H1 (cell line): Measurements from ENCODE around the gene CCNJ. TPM values are rescaled to one million over a fixed set of nuclear protein-coding genes. Genes with fewer than 3 reads are reported as not detected.

Experiments
- CTCF ChIA-PET: fragments of 300-600 bp; sonication (Branson Sonifier 250); formaldehyde crosslinking; loops from one replicate; lab custom pipeline; 2021; ENCODE audit not compliant: partially characterized antibody; lab: Charles Lee
- POLR2A ChIA-PET: fragments of 300-600 bp; sonication (Branson Sonifier 250); formaldehyde crosslinking; loops from one replicate; lab custom pipeline; 2021; ENCODE audit warnings: inconsistent platforms; ENCODE audit not compliant: partially characterized antibody; lab: Charles Lee
- DNase-seq, 2 experiments: peaks; one replicate each; pipeline versions ENCODE4 v3.0.0 to v3.0.0-alpha.2; 2010 to 2022; ENCODE audit warnings: low spot score in 2 of 2, low read depth in 1 of 2, mixed read lengths in 1 of 2
- FAIRE-seq: peaks from 2 replicates; lab custom pipeline; 2011; peaks lifted over from hg19 to GRCh38; lab: Jason Lieb, UNC
- H2AFZ ChIP-seq: 2 replicates; pipeline ENCODE4 v1.8.1; 2012; ENCODE audit warnings: low read length, inconsistent platforms
- H2AK5ac ChIP-seq: 2 replicates; pipeline ENCODE4 v1.6.1; 2013; ENCODE audit warnings: low read depth, low read length
- H2BK120ac ChIP-seq: replicated peaks from 2 replicates; pipeline ENCODE3; 2013; ENCODE audit warnings: low read depth, low read length, inconsistent platforms
- H2BK12ac ChIP-seq: 2 replicates; pipeline ENCODE4 v1.6.1; 2013; ENCODE audit warnings: low read depth, low read length
- H2BK15ac ChIP-seq: 2 replicates; pipeline ENCODE4 v1.6.1; 2013; ENCODE audit warnings: low read length
- H2BK20ac ChIP-seq: 2 replicates; pipeline ENCODE4 v1.6.1; 2013; ENCODE audit warnings: low read length
- H2BK5ac ChIP-seq: 2 replicates; pipeline ENCODE4 v1.6.1; 2013; ENCODE audit warnings: low read depth, low read length
- H3K14ac ChIP-seq: 2 replicates; pipeline ENCODE4 v1.6.1; 2013; ENCODE audit warnings: inconsistent platforms; ENCODE audit not compliant: insufficient read length
- H3K18ac ChIP-seq: 2 replicates; pipeline ENCODE4 v1.6.1; 2013; ENCODE audit warnings: low read length; ENCODE audit errors: extremely low read depth
- H3K23ac ChIP-seq: 2 replicates; pipeline ENCODE4 v1.6.1; 2013; ENCODE audit warnings: inconsistent platforms; ENCODE audit not compliant: insufficient read length
- H3K23me2 ChIP-seq: 2 replicates; pipeline ENCODE4 v1.6.1; 2013; ENCODE audit warnings: low read depth, low read length
- H3K27ac ChIP-seq: 2 replicates; pipeline ENCODE4 v1.6.1; 2011; ENCODE audit warnings: low read depth, low read length, inconsistent platforms
- H3K27me3 ChIP-seq, 4 experiments: replicated peaks in 1 of 4; 1 replicate in 1 of 4; 2 replicates in 3 of 4; pipeline versions ENCODE4 v1.6.1 to v1.8.1; 2011 to 2013; ENCODE audit warnings: low read length in 3 of 4, mild to moderate bottlenecking in 3 of 4, inconsistent platforms in 2 of 4, mixed read lengths in 2 of 4, moderate library complexity in 1 of 4; ENCODE audit not compliant: control insufficient read depth in 3 of 4, insufficient read depth in 3 of 4; ENCODE audit errors: extremely low read depth in 1 of 4
- H3K36me3 ChIP-seq, 4 experiments: 2 replicates each; pipeline versions ENCODE4 v1.6.1 to v1.8.1; 2011 to 2013; ENCODE audit warnings: mild to moderate bottlenecking in 4 of 4, low read length in 3 of 4, moderate library complexity in 2 of 4, control low read depth in 1 of 4, inconsistent platforms in 1 of 4; ENCODE audit not compliant: insufficient read depth in 4 of 4, control insufficient read depth in 2 of 4
- H3K4ac ChIP-seq: replicated peaks from 2 replicates; pipeline ENCODE3; 2013; ENCODE audit warnings: low read length, low read depth, mixed read lengths, inconsistent platforms; ENCODE audit not compliant: insufficient read length
- H3K4me1 ChIP-seq, 4 experiments: replicated peaks in 1 of 4; 1 replicate in 1 of 4; 2 replicates in 3 of 4; pipeline versions ENCODE4 v1.6.1 to v1.8.1; 2011 to 2013; ENCODE audit warnings: low read length in 3 of 4, inconsistent platforms in 2 of 4, mixed read lengths in 1 of 4; ENCODE audit not compliant: insufficient read depth in 4 of 4, control insufficient read depth in 3 of 4
- H3K4me2 ChIP-seq, 2 experiments: 2 replicates each; pipeline versions ENCODE4 v1.6.1 to v1.8.1; 2011 to 2013; ENCODE audit warnings: low read depth in 2 of 2, low read length in 2 of 2, control low read depth in 1 of 2, inconsistent platforms in 1 of 2, mild to moderate bottlenecking in 1 of 2; ENCODE audit not compliant: insufficient read depth in 1 of 2
- H3K4me3 ChIP-seq, 4 experiments: fragments of 200-600, 300-600 bp in 1 of 4; sonication (generic), shearing (Covaris generic), sonication (Bioruptor Twin) in 1 of 4; 2 replicates each; pipeline versions ENCODE4 v1.5.1 to v1.8.1; 2011 to 2016; ENCODE audit warnings: low read length in 4 of 4, low read depth in 3 of 4, control low read depth in 2 of 4, inconsistent platforms in 2 of 4, mild to moderate bottlenecking in 2 of 4, mixed read lengths in 1 of 4, moderate library complexity in 1 of 4; ENCODE audit not compliant: insufficient read depth in 2 of 4; ENCODE audit errors: extremely low read depth in 1 of 4
- H3K56ac ChIP-seq: replicated peaks from 2 replicates; pipeline ENCODE3; 2013; ENCODE audit warnings: low read depth, mild to moderate bottlenecking, mixed read lengths, low read length, inconsistent platforms; ENCODE audit not compliant: insufficient read length
- H3K79me1 ChIP-seq: 2 replicates; pipeline ENCODE4 v1.6.1; 2013; ENCODE audit warnings: low read depth, low read length, control low read depth
- H3K79me2 ChIP-seq, 2 experiments: 2 replicates each; pipeline versions ENCODE4 v1.6.1 to v1.8.1; 2012 to 2013; ENCODE audit warnings: low read length in 2 of 2, mild to moderate bottlenecking in 2 of 2, inconsistent platforms in 1 of 2; ENCODE audit not compliant: insufficient read depth in 2 of 2, control insufficient read depth in 1 of 2
- H3K9ac ChIP-seq, 4 experiments: replicated peaks in 1 of 4; 1 replicate in 1 of 4; 2 replicates in 3 of 4; pipeline versions ENCODE4 v1.6.1 to v1.8.1; 2011 to 2013; ENCODE audit warnings: low read depth in 3 of 4, low read length in 3 of 4, control low read depth in 2 of 4, mild to moderate bottlenecking in 2 of 4, moderate library complexity in 2 of 4, inconsistent platforms in 1 of 4; ENCODE audit errors: extremely low read depth in 1 of 4
- H3K9me3 ChIP-seq, 2 experiments: 2 replicates each; pipeline versions ENCODE4 v1.6.1 to v1.8.1; 2012 to 2013; ENCODE audit warnings: mild to moderate bottlenecking in 2 of 2, moderate library complexity in 2 of 2, control low read depth in 1 of 2, inconsistent platforms in 1 of 2, low read depth in 1 of 2, low read length in 1 of 2, mixed read lengths in 1 of 2; ENCODE audit not compliant: insufficient read depth in 2 of 2
- H4K20me1 ChIP-seq, 2 experiments: replicated peaks in 1 of 2; 2 replicates each; pipeline versions ENCODE3 to v1.8.1; 2011 to 2013; ENCODE audit warnings: inconsistent platforms in 2 of 2, low read length in 2 of 2, mild to moderate bottlenecking in 1 of 2; ENCODE audit not compliant: insufficient read depth in 2 of 2, control insufficient read depth in 1 of 2
- H4K5ac ChIP-seq: 2 replicates; pipeline ENCODE4 v1.6.1; 2013; ENCODE audit warnings: low read length, low read depth, mixed read lengths, inconsistent platforms; ENCODE audit not compliant: insufficient read length
- H4K8ac ChIP-seq: 2 replicates; pipeline ENCODE4 v1.8.0; 2013; ENCODE audit warnings: mild to moderate bottlenecking, moderate library complexity, low read length, inconsistent platforms; ENCODE audit not compliant: insufficient read depth; ENCODE audit errors: extremely low read depth
- H4K91ac ChIP-seq: replicated peaks from 2 replicates; pipeline ENCODE3; 2013; ENCODE audit warnings: low read length, mixed read lengths, inconsistent platforms; ENCODE audit not compliant: insufficient read length
- ASH2L ChIP-seq: fragments of 200-600, 300-600 bp; sonication (generic); IDR thresholded peaks from one replicate; pipeline ENCODE4 v1.7.1; 2017; ENCODE audit warnings: low read length
- BCL11A ChIP-seq, 2 experiments: IDR thresholded peaks; one replicate each; pipeline ENCODE4 v1.6.1; 2011; ENCODE audit warnings: low read depth in 2 of 2, low read length in 2 of 2, mild to moderate bottlenecking in 2 of 2
- CEBPB ChIP-seq: IDR thresholded peaks from 2 replicates; pipeline ENCODE4 v1.6.1; 2012; ENCODE audit warnings: low read depth, low read length
- CREB1 ChIP-seq: IDR thresholded peaks from 2 replicates; pipeline ENCODE4 v1.6.1; 2012; ENCODE audit warnings: inconsistent platforms
- EP300 ChIP-seq, 2 experiments: IDR thresholded peaks; 1 replicate in 1 of 2; 2 replicates in 1 of 2; pipeline ENCODE4 v1.6.1; 2011 to 2012; ENCODE audit warnings: low read depth in 2 of 2, low read length in 2 of 2, mild to moderate bottlenecking in 2 of 2, borderline replicate concordance in 1 of 2, inconsistent platforms in 1 of 2, moderate library complexity in 1 of 2
- HDAC6 ChIP-seq: IDR thresholded peaks from one replicate; pipeline ENCODE4 v1.7.1; 2012; ENCODE audit warnings: low read depth, mild to moderate bottlenecking, inconsistent platforms, low read length, moderate library complexity
- JUN ChIP-seq: IDR thresholded peaks from 2 replicates; pipeline ENCODE4 v1.6.1; 2011; ENCODE audit warnings: low read depth, mild to moderate bottlenecking, improper control_type of control experiment, low read length
- JUND ChIP-seq: IDR thresholded peaks from 2 replicates; pipeline ENCODE4 v1.6.1; 2011; ENCODE audit warnings: mild to moderate bottlenecking, improper control_type of control experiment, low read length
- NANOG ChIP-seq: IDR thresholded peaks from 2 replicates; pipeline ENCODE4 v1.6.1; 2011; ENCODE audit warnings: low read length, low read depth, mild to moderate bottlenecking, inconsistent platforms; ENCODE audit not compliant: insufficient read depth, poor library complexity, severe bottlenecking
- NRF1 ChIP-seq: IDR thresholded peaks from 2 replicates; pipeline ENCODE4 v1.6.1; 2011; ENCODE audit warnings: mild to moderate bottlenecking, low read depth, low read length, improper control_type of control experiment
- POLR2AphosphoS5 ChIP-seq: IDR thresholded peaks from 2 replicates; pipeline ENCODE4 v1.6.1; 2011; ENCODE audit warnings: low read depth, low read length
- POU5F1 ChIP-seq: IDR thresholded peaks from 2 replicates; pipeline ENCODE4 v1.6.1; 2011; ENCODE audit warnings: low read depth, mild to moderate bottlenecking, low read length, moderate library complexity
- SIX5 ChIP-seq: IDR thresholded peaks from 2 replicates; pipeline ENCODE4 v1.6.1; 2011; ENCODE audit warnings: mild to moderate bottlenecking, low read depth, low read length
- SP4 ChIP-seq: IDR thresholded peaks from 2 replicates; pipeline ENCODE4 v1.6.1; 2012; ENCODE audit warnings: low read length, inconsistent platforms
- SUZ12 ChIP-seq: fragments of 200-600 bp; sonication (generic); IDR thresholded peaks from 2 replicates; pipeline ENCODE4 v1.6.1; 2012; ENCODE audit warnings: mild to moderate bottlenecking, inconsistent platforms, low read length, moderate library complexity, mixed read lengths
- YY1 ChIP-seq: IDR thresholded peaks from 2 replicates; pipeline ENCODE4 v1.6.1; 2011; ENCODE audit warnings: low read depth, mild to moderate bottlenecking, low read length
- WGBS, 2 experiments: shearing (Covaris generic) in 1 of 2; methylation state at CpG; one replicate each; pipeline versions ENCODE4 v1.1.6 to v1.1.7; 2013 to 2015; ENCODE audit warnings: low lambda C conversion rate in 2 of 2, mixed read lengths in 2 of 2, inconsistent platforms in 1 of 2, low coverage in 1 of 2, missing lambda C conversion rate in 1 of 2; ENCODE audit not compliant: insufficient replicate concordance in 2 of 2, insufficient coverage in 1 of 2, insufficient read length in 1 of 2; ENCODE audit errors: extremely low coverage in 1 of 2, missing lambda C conversion rate in 1 of 2; 5-methylcytosine and 5-hydroxymethylcytosine counted together
- polyA plus RNA-seq, 7 experiments: library from polyadenylated mRNA; depleted of rRNA in 3 of 7; stranded (reverse) in 5 of 7; unstranded in 2 of 7; fragments of >200 nt in 5 of 7; fragments of 200-250 nt in 2 of 7; gene quantifications; 1 replicate in 5 of 7; 2 replicates in 1 of 7; 4 replicates in 1 of 7; pipeline versions ENCODE4 v1.2.1 to v1.2.3, GENCODE V29; 2011 to 2013; ENCODE audit warnings: missing spikeins in 2 of 7, mixed read lengths in 2 of 7
- total RNA-seq: library from RNA; stranded (reverse); fragmentation: NEBNext Ultra II Directional; extraction: Animal tissue kit (Norgen Biotek cat#: 25700); gene quantifications from 2 replicates; pipeline ENCODE4 v1.2.1, GENCODE V29; 2021

Gene CCNJ
- total and polyA plus RNA-seq, 2 of the 8 experiments (the other 6 are each of a cell fraction or from before 2014, with no cell fraction given) = 31.4 to 34.7 TPM

DNA sequence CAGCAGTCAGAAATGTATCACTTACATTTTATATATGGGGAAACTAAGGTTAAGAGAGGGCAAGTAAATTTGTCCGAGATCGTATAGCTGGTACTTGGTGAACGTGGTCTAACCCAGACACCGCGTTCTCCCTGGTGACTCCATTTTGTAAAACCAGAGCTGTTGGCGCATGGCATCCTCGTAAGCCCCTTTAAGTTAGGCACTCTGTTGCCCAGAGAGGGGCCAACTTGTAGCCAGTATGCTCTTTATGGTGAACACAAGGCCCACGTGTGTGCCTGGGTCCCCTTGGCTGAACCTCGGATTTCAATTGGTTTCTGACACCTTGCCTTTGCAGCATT lies 47.0 kb downstream of the CCNJ start:
- 0 out of 2 replicates have a peak overlapping the region, but pooled peaks have one; percentile 53 for H4K8ac ChIP-seq
- H2BK15ac ChIP-seq = no peak overlapping the region
- CTCF ChIA-PET = no interaction called here
- TF ChIP-seq POU5F1 (no peak), HDAC6 (no peak), JUN (no peak), BCL11A (IDR thresholded peaks at IDR 0.05; ENCODE audit: low read depth in 2 of 2, low read length in 2 of 2) (no peak), NRF1 (no peak), ASH2L (no peak), JUND (no peak), POLR2AphosphoS5 (no peak), EP300 (IDR thresholded peaks at IDR 0.05; ENCODE audit: borderline replicate concordance in 1 of 2, low read depth in 2 of 2, low read length in 2 of 2) (no peak), CEBPB (no peak), NANOG (no peak), SP4 (no peak), SUZ12 (no peak), YY1 (no peak), SIX5 (no peak), CREB1 (no peak)

More for the DNA sequence above, 47.0 kb downstream of the CCNJ start:
- Histone ChIP-seq H3K79me2 (no peaks in the 10 kb centered on the region), H2AK5ac (no peak overlapping the region), H3K23ac (no peak overlapping the region), H3K4me3 (peak overlapping the region in 1 of 4 experiments; percentile 4; a peak in 1 of 8 replicates), H4K91ac (no peak overlapping the region), H3K14ac (no peak overlapping the region), H2BK20ac (no peak overlapping the region), H2BK120ac (no peak overlapping the region), H3K18ac (no peak overlapping the region), H2BK5ac (no peak overlapping the region; the same call in 1 of the 2 replicates), H2BK12ac (no peak overlapping the region), H4K20me1 (no peaks in the 10 kb centered on the region), H3K79me1 (no peaks in the 10 kb centered on the region), H3K23me2 (no peaks in the 10 kb centered on the region), H3K4me2 (peak overlapping the region in 1 of 2 experiments; percentile 27; a peak in 1 of 4 replicates), H3K56ac (no peak overlapping the region), H3K27me3 (no peaks in the 10 kb centered on the region), H3K4me1 (no peaks in the 10 kb centered on the region), H3K36me3 (no peaks in the 10 kb centered on the region), H3K4ac (no peak overlapping the region), H2AFZ (peak overlapping the region; percentile 64), H3K9ac (no peak overlapping the region), H3K27ac (no peak overlapping the region), H4K5ac (no peak overlapping the region), H3K9me3 (no peaks in the 10 kb centered on the region; a peak in 1 of 4 replicates)
- POLR2A ChIA-PET = interaction anchor here (1.5 kb wide), 1 partner anchor 40 kb away, joined by 7 read pairs; the partner anchor contains the start of gene ZNF518A
- DNase-seq = no peak
- 94% methylated on average over 9 of the region's 9 CpGs; no CpG with 5 or more reads in 1 of the 2 experiments for WGBS, 2 experiments
- FAIRE-seq = no peak
